Left ventricle myocardium inferior (tissue), 1 donor: ENCODE data around the gene UROD. TPM values are rescaled to one million over a fixed set of nuclear protein-coding genes. Genes with fewer than 3 reads are reported as not detected.

Experiments
- DNase-seq: peaks from one replicate; pipeline ENCODE4 v3.0.0-alpha.2; 2020
- H3K27ac ChIP-seq: fragments of 200-600 bp; replicated peaks from 2 replicates; pipeline ENCODE4 v1.8.0; 2021
- H3K27me3 ChIP-seq: fragments of 200-600 bp; 2 replicates; pipeline ENCODE4 v1.8.0; 2021; ENCODE audit warnings: low read depth
- H3K36me3 ChIP-seq: fragments of 200-600 bp; 2 replicates; pipeline ENCODE4 v1.8.0; 2021
- H3K4me1 ChIP-seq: fragments of 200-600 bp; 2 replicates; pipeline ENCODE4 v1.8.0; 2021
- H3K4me3 ChIP-seq: fragments of 200-600 bp; 2 replicates; pipeline ENCODE4 v1.8.0; 2021; ENCODE audit warnings: mild to moderate bottlenecking, moderate library complexity
- H3K9me3 ChIP-seq: fragments of 200-600 bp; replicated peaks from 2 replicates; pipeline ENCODE4 v1.8.0; 2021
- CTCF ChIP-seq: fragments of 200-600 bp; IDR thresholded peaks from 2 replicates; pipeline ENCODE4 v1.8.0; 2021; ENCODE audit warnings: antibody characterized with exemption, mild to moderate bottlenecking, borderline replicate concordance
- intact Hi-C: fragments of 100-400 bp; cut with micrococcal nuclease; formaldehyde crosslinking; loops from one replicate; pipeline ENCODE4 v1.11.0; 2022
- total RNA-seq: library from RNA; stranded (reverse); fragmentation: NEBNext Ultra II Directional; extraction: Animal tissue kit (Norgen Biotek cat#: 25700); gene quantifications from one replicate; pipeline ENCODE4 v1.2.1, GENCODE V29; 2021
- donor health status: DM: no; HTN: yes; CAD: no; lungs with severe emphysema.

Gene UROD
- total RNA-seq, 1 donor from 2014 or later, result 67.5 TPM

- no peak for TF ChIP-seq CTCF
- Histone ChIP-seq H3K27me3 (no peaks in the 10 kb centered on the region), H3K4me1 (no peaks in the 10 kb centered on the region), H3K36me3 (peaks cover 6% of the 10 kb centered on the region), H3K27ac (no peak overlapping the region), H3K4me3 (no peak overlapping the region), H3K9me3 (no peaks in the 10 kb centered on the region)
- intact Hi-C loops, result no loop called here
- no peak for DNase-seq
These were observed 21.3 kb downstream of the UROD start for GRCh38 chr1:45033356-45033755.

- H3K9me3 ChIP-seq, result no peaks in the 10 kb centered on the region
- H3K27me3 ChIP-seq, result no peaks in the 10 kb centered on the region
- TF ChIP-seq CTCF, result no peak
- no peak overlapping the region for H3K27ac ChIP-seq
- H3K4me3 ChIP-seq, result no peak overlapping the region
- intact Hi-C loops, result no loop called here
- DNase-seq, result no peak
- peaks cover 6% of the 10 kb centered on the region for H3K36me3 ChIP-seq
- H3K4me1 ChIP-seq, result no peaks in the 10 kb centered on the region
These were observed 23.7 kb downstream of the UROD start for GRCh38 chr1:45035631-45036301.

GRCh38 chr1:45037456-45037855 lies 25.4 kb downstream of the UROD start:
- H3K9me3 ChIP-seq, result no peaks in the 10 kb centered on the region
- H3K27me3 ChIP-seq, result no peaks in the 10 kb centered on the region
- H3K27ac ChIP-seq, result no peak overlapping the region
- H3K4me1 ChIP-seq, result no peaks in the 10 kb centered on the region
- intact Hi-C loops, result no loop called here
- H3K4me3 ChIP-seq, result no peak overlapping the region
- no peak for TF ChIP-seq CTCF
- peaks cover 7% of the 10 kb centered on the region for H3K36me3 ChIP-seq
- no peak for DNase-seq

- peaks cover 10% of the 10 kb centered on the region for H3K36me3 ChIP-seq
- no peak for TF ChIP-seq CTCF
- no peaks in the 10 kb centered on the region for H3K27me3 ChIP-seq
- no peaks in the 10 kb centered on the region for H3K4me1 ChIP-seq
- DNase-seq, result no peak
- intact Hi-C loops, result no loop called here
- H3K27ac ChIP-seq, result no peak overlapping the region
- H3K4me3 ChIP-seq, result no peak overlapping the region
- no peaks in the 10 kb centered on the region for H3K9me3 ChIP-seq
These were observed 26.2 kb downstream of the UROD start for GRCh38 chr1:45038240-45038639.

GRCh38 chr1:45038661-45039364 lies 26.8 kb downstream of the UROD start:
- H3K4me3 ChIP-seq, result no peak overlapping the region
- intact Hi-C loops, result no loop called here
- no peak for TF ChIP-seq CTCF
- H3K4me1 ChIP-seq, result no peaks in the 10 kb centered on the region
- H3K27ac ChIP-seq, result no peak overlapping the region
- DNase-seq, result no peak
- H3K36me3 ChIP-seq, result peaks cover 9% of the 10 kb centered on the region
- H3K9me3 ChIP-seq, result no peaks in the 10 kb centered on the region
- no peaks in the 10 kb centered on the region for H3K27me3 ChIP-seq
